GM21528 (cell line): ENCODE data around the gene EXOSC10.
A peak's percentile ranks its signal among the peaks of the same experiment; 100 is the strongest.

ENCODE experiments used
- ATAC-seq: cut with Tn5 transposase; IDR thresholded peaks from one replicate; pipeline ENCODE4 v1.9.1; 2021; ENCODE audit warnings: mild to moderate bottlenecking, moderate library complexity; ENCODE audit not compliant: unreplicated experiment, low FRiP score

The EXOSC10 gene

GRCh38 chr1:11099310-11100148 lies at the start of gene EXOSC10:
EXOSC10 (minus strand) TSS chr1:11099869; CDS start chr1:11099831, 38 bp downstream.
- peak; percentile 90 for ATAC-seq

DNA sequence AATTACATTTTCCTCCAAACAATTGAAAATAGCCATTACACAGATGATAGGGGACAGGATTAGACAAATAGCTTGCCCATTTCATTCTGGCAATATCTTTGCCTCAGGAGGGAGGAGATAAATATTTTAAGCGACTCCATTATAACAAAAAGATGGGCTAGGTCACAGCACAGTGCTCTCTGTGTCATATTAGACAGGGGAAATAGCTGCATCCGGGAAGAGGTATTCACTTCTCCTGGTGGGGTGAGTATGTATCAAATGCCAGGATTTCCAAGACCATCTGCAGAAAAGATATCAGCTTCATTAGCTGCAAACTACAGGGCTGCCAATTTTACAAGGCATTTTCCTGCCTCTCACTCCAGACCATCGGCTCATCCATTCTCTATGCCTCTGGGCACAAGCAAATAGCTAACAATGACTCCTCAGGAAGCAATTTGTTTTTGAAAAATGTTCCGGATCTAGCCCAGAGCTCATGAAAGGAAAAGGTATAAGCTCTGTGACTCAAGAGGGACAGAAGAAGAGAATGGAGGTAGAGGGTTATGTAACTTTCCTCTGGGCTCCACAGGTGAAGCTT lies 47.6 kb upstream of the EXOSC10 start:
- ATAC-seq, result no peak

- no peak for ATAC-seq
These were observed 46.1 kb upstream of the EXOSC10 start for GRCh38 chr1:11145741-11146140.

GRCh38 chr1:11144570-11145256 lies 45.0 kb upstream of the EXOSC10 start:
- ATAC-seq, result no peak

DNA sequence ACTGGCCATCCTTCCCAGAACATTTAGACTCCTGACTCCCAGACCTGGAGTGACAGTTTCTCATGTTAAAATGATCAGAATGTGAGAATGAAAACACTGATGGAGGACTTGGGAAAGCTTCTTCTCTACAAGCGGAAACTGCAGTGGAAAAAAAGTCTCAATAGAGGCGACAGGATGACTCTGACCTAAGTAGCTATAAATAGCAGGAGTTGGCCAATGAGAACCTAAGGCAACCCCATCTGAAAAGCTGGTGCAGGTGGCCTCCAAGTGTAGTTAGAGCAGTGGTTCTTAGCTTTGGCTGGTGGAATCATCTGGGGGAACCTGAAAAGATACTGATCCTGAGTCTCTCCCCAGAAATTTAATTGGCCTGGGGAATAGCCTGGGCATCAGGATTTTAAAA lies 44.2 kb upstream of the EXOSC10 start:
- no peak for ATAC-seq

DNA sequence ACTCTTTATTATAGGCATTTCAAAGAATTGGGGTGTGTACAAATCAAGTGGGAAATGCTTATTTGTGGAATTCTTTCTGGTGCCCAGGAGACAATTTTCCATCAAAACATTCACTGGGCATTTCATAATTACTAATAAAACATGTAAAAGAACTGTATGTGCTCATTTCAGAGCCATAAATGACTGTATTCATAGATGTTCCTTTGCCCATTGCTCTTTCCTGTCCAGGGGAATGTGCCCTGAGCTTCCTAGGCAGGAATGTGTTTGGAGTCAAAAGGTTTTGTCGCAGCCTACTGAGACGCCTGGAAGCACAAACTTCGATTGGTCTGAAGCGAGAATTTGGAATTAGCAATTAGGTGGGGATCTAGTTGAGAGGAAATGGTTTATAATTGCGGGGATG lies 43.7 kb upstream of the EXOSC10 start:
- ATAC-seq, result no peak

- no peak for ATAC-seq
These were observed 43.1 kb upstream of the EXOSC10 start for GRCh38 chr1:11142618-11143391.

DNA sequence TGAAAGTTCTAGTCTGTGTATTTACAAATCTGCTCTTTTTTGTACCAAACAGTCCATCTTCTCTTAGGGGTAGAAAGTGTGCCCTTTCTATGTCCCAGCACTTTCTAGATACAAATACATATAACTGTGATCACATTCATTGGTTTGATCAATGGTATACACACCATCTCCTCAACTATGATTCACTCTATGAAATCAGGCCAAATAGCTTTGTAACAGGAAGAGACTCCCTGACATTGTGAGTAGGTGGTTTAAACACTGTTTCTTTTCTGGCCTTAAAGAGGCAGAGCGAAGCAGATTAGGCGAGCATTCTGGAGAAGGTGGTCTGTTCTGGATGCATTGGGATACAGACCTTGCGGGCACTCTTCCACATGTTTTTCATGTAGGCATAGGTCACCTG lies 39.3 kb upstream of the EXOSC10 start:
- no peak for ATAC-seq

- no peak for ATAC-seq
These were observed 38.4 kb upstream of the EXOSC10 start for GRCh38 chr1:11138029-11138428.

DNA sequence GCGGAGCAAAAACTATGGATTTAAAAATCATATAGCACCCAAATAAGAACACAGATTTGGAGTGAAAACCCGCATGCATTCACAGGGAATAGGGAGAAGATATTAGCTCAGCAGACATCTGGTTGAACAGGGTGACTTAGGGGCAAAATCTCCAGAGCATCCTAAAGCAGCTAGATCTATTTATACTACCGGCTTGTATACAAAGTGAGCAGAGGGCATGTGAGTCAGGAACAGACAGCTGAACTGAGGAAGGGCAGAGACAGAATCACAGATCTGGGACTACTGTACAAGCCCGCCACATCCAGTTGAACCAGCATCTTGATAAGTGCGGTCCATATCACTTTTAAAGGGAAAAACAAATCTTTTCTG lies 35.2 kb upstream of the EXOSC10 start:
- ATAC-seq, result no peak

DNA sequence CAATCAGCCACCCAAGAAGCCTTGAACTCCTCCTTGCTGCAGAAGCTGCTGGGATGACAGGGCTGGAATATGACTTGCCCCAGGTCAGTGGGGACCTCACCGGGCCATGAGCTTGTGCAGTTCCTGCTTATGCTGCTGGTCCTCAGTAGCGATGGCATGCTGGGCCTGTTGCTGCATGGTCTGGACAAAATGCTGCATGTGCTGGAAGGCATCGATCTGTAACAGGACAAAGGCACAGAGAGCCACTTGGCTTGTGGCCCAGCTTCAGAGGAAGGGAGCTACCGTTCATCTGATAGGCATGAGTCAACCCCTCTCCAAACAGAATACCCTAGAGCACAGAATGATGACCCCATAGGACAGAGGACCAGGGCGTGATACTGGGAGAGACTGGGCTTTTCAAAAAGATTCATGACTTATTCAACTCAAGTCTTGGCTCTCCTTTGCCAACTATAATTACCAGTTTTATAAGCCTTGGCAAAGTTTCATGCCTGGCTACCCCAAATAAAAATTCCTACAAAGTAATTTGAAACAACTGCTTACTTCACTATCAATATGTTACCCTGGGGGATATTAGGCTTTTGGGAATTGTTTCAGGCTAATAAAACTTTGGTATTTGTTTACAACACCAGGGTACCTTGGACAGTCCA lies 34.7 kb upstream of the EXOSC10 start:
- no peak for ATAC-seq

- no peak for ATAC-seq
These were observed 33.1 kb upstream of the EXOSC10 start for GRCh38 chr1:11132563-11133293.

DNA sequence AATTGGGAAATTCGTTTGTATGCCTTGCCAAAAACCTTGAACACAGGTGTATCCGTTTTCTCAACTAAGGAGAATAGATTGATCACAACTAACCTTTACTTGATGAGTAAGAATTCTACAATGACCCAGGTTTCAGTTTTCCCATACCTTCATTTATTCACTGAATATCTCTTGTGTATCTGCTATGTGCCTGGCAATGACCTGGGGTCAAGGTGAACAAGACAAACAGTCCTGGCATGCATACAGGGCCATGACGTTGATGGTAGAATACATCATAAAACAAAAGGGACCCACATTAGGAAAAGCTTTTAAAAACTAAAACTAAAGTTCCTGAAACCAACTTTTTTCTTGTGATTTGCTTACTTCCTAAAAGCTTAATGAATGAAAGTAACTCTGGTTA lies 32.1 kb upstream of the EXOSC10 start:
- ATAC-seq, result no peak

GRCh38 chr1:11130406-11130805 lies 30.7 kb upstream of the EXOSC10 start:
- ATAC-seq, result no peak

DNA sequence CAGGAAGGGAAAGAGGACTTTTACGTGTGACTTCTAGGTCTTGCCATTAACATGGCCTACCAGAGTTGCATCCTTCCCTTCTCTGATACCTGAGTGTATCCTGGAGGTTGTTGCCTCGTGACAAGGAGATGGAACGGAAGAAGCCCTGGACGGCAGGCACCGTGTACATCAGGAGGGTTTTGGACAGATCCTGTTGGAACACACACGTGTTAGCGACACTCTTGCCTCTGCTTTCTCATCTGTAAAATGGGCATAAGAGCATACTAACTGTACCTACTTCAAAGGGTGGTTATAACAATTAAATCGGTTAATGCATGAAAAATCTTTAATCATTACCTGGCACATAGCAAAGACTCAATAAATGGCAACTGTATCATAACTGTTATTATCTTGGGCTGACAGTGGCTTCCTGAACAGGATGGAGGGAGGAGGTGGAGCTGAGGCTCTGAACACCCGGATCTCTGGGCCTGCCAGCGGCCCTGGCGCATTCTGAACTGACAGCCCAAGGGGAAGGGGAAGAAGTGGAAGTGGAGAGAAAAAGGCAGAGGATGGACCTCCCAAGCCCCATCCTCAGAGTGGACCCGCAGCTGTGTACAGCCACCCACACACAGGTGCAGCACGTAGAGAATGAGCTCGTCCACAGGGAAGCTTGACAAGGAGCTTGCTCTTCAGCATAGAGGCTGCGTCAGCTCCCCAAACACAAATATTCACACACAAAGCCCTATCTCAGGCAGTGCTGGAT lies 30.2 kb upstream of the EXOSC10 start:
- ATAC-seq, result no peak

DNA sequence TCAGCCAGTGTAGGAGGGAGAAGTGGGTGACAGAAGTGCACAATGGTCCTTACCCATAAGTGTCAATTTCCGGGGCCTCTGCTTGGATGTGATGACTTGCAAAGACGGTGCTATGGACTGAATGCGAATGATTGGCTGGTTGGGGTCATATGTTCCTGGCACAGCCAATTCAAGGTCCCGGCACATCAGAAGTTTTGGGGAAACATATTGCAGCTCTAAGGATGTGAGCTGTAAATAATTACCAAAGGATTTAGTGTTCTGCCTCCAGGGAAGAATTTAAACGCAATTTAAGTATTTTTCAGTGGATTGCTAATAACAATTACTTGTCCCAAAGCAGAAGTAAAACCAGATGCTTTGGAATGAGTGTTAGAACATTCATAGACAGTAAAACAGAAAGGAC lies 26.9 kb upstream of the EXOSC10 start:
- no peak for ATAC-seq

DNA sequence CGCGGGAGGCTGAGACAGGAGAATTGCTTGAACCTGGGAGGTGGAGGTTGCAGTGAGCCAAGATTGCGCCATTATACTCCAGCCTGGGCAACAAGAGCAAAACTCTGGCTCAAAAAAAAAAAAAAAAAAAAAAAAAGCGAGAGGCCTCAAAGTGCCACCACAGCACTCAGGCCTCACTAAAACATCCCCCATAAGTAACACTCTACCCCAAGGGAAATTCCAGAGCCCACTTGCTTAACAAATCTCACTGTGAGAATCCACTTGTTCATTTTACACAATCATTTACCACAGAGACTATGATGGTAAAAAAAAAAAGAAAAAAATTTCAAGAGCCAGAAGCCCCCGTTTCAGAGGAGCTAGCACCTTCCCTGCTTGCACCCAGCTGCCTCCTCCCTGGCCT lies 26.3 kb upstream of the EXOSC10 start:
- no peak for ATAC-seq

- no peak for ATAC-seq
These were observed 25.3 kb upstream of the EXOSC10 start for GRCh38 chr1:11124965-11125364.

DNA sequence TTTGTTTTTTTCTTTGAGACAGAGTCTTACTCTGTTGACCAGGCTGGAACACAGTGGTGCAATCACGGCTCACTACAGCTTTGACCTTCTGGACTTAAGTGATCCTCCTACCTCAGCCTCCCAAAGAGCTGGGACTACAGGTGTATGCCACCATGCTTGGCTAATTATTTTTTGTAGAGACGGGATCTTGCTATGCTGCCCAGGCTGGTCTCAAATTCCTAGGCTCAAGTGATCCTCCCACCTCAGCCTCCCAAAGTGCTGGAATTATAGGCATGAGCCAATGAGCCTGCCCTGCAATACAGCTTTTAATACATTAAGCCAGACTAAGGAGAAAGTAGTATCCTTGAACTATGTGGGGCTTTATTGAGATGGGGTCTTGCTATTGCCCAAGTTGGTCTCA lies 16.6 kb upstream of the EXOSC10 start:
- ATAC-seq, result no peak
